Measurements from ENCODE around the gene RERE. TPM values are rescaled to one million over a fixed set of nuclear protein-coding genes. Genes with fewer than 3 reads are reported as not detected.

The RERE gene
- total and polyA plus RNA-seq, 2 experiments from 2014 or later = 148 to 170 TPM

DNA sequence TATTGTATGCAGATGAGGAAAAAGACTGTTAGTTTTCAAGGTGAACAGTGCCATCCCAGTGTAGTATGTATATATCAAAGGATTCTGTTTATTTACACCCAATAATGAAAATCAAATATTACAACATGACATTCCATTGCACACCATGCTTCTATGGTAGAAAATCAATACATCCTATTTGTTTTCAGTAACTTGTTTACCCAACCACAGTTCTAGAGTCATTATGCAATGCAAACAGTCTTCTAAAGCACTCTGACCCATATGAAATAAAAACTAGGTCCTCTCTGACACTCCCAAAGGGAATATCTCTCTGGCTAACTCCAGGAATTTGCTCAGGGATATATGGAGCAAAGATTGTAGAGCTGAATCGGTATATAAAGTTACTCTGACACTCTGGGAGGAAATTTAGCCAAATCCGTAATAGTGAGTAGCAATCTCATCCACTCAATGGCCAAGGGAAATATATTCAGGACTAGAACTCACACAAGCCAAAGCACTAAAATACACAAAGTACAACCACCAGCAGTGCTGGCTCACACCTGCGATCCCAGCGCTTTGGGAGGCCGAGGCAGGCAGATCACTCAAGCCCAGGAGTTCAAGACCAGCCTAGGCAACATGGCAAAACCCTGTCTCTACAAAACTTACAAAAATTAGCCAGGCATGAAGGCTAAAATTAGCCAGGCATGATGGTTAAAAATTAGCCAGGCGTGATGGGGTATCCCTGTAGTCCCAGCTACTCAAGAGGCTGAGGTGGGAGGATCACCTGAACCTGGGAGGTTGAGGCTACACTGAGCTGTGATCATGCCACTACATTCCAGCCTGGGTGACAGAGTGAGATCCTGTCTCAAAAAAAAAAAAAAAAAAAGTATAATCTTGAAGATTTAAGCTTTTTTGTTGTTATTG is 75.2 kb downstream of the RERE start:
- Histone ChIP-seq H3K4me1 (ENCODE audit: insufficient read depth) (no peaks in the 10 kb centered on the region), H3K27ac (ENCODE audit: low read depth) (no peak overlapping the region), H3K4me2 (no peak overlapping the region), H3K9me2 (ENCODE audit: insufficient read depth) (no peaks in the 10 kb centered on the region), H4K20me1 (replicated peaks; ENCODE audit: insufficient read depth) (peaks cover 22% of the 10 kb centered on the region), H3K36me3 (ENCODE audit: insufficient read depth) (0 out of 2 replicates have a peak, but pooled peaks cover 5% of the 10 kb centered on the region), H2AFZ (no peak overlapping the region), H3F3A (replicated peaks; ENCODE audit: low read depth) (no peaks in the 10 kb centered on the region), H3K27me3 (ENCODE audit: insufficient read depth) (no peaks in the 10 kb centered on the region), H3K4me3 (no peak overlapping the region), H3K79me2 (replicated peaks; ENCODE audit: insufficient read depth) (peaks cover 83% of the 10 kb centered on the region)
- TF ChIP-seq ZNF462 (CRISPR knock-in tag; IDR thresholded peaks at IDR 0.05) (no peak), CREB1 (CRISPR knock-in tag; IDR thresholded peaks at IDR 0.05; ENCODE audit: low read depth) (no peak), EZH2 (IDR thresholded peaks at IDR 0.05; ENCODE audit: low read depth, unreplicated experiment) (no peak), STAT1 (IDR thresholded peaks at IDR 0.05; ENCODE audit: unreplicated experiment) (no peak), ETS1 (IDR thresholded peaks at IDR 0.05) (no peak), NANOG (IDR thresholded peaks at IDR 0.05; ENCODE audit: borderline replicate concordance) (no peak), CTCF (conservative IDR thresholded peaks at IDR 0.05; ENCODE audit: low read depth in 2 of 2) (no peak), ZNF331 (CRISPR knock-in tag; IDR thresholded peaks at IDR 0.05; ENCODE audit: low read depth) (no peak), ZNF114 (CRISPR knock-in tag; IDR thresholded peaks at IDR 0.05) (no peak), EZH2phosphoT487 (IDR thresholded peaks at IDR 0.05; ENCODE audit: unreplicated experiment) (no peak), POLR2AphosphoS5 (IDR thresholded peaks at IDR 0.05; ENCODE audit: low read depth) (no peak), JUNB (IDR thresholded peaks at IDR 0.05; ENCODE audit: unreplicated experiment) (no peak)
- TF ChIP-seq, protein P1, sequence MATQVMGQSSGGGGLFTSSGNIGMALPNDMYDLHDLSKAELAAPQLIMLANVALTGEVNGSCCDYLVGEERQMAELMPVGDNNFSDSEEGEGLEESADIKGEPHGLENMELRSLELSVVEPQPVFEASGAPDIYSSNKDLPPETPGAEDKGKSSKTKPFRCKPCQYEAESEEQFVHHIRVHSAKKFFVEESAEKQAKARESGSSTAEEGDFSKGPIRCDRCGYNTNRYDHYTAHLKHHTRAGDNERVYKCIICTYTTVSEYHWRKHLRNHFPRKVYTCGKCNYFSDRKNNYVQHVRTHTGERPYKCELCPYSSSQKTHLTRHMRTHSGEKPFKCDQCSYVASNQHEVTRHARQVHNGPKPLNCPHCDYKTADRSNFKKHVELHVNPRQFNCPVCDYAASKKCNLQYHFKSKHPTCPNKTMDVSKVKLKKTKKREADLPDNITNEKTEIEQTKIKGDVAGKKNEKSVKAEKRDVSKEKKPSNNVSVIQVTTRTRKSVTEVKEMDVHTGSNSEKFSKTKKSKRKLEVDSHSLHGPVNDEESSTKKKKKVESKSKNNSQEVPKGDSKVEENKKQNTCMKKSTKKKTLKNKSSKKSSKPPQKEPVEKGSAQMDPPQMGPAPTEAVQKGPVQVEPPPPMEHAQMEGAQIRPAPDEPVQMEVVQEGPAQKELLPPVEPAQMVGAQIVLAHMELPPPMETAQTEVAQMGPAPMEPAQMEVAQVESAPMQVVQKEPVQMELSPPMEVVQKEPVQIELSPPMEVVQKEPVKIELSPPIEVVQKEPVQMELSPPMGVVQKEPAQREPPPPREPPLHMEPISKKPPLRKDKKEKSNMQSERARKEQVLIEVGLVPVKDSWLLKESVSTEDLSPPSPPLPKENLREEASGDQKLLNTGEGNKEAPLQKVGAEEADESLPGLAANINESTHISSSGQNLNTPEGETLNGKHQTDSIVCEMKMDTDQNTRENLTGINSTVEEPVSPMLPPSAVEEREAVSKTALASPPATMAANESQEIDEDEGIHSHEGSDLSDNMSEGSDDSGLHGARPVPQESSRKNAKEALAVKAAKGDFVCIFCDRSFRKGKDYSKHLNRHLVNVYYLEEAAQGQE (IDR thresholded peaks at IDR 0.05; ENCODE audit: unreplicated experiment) = no peak
- Mint-ChIP-seq H3K4me3 (no peak overlapping the region), H3K36me3 (ENCODE audit: low read depth) (peaks cover 33% of the 10 kb centered on the region), H3K27me3 (ENCODE audit: insufficient read depth, low read depth, poor library complexity) (no peaks in the 10 kb centered on the region), H3K27ac (no peak overlapping the region), H3K4me1 (no peaks in the 10 kb centered on the region; the same call in 2 of the 3 replicates), H3K9me3 (peaks cover 16% of the 10 kb centered on the region)
- no peak for ATAC-seq
- DNase-seq (ENCODE audit: low spot score) = no peak
